Suppressor macrophage treated with lipopolysaccharide for 4 hours (primary cell): ENCODE data around the gene SPG7.

Experiments used
- DNase-seq: peaks from one replicate; pipeline ENCODE4 v3.0.0-alpha.2; 2020

SPG7 gene

DNA sequence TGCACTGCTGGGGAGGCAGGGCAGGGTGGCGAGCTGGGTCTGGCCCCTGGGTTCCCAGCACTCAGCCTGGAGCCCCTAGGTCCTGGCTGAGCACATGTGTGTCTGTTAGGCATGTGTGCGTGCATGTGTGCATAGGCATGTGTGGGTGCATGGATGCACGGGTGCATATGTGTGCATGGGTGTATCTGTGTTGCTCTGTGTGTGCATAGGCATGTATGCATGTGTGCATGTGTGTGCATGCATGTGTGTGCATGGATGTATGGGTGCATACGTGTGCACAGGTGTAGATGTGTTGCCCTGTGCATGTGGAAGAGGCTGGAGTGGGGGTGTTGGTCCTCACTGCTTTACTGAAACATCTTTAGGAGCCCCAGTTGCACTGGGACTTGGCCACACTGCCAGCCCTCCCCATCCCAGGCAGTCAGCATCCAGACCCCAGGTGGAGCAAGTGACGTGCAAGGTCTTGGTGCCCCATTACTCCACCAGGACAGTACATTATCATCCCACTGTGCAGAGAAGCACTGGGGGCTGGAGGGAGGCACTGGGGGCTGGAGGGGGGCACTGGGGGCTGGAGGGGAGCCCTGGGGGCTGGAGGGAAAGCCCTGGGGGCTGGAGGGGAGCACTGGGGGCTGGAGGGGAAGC is 94.9 kb downstream of the SPG7 start:
- DNase-seq, result no peak

DNA sequence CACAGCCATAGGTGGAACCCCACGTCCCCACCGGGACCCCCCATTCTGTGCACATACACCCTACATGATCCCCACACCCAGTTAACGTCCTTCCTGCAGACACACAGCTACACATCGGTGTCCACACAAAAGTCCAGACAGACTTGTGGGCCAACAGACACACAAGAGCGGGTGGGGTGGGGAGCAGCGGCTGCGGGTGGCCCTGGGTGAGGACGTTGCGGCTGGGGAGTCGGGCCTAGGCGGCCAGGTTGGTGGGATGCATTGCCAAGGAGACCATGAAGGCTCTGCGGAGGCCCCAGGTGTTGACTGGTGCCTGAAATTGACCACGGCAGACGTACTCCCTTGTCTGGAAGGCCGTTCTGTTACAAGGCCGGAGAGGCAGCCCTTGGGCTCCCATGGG is 96.6 kb downstream of the SPG7 start:
- no peak for DNase-seq

DNA sequence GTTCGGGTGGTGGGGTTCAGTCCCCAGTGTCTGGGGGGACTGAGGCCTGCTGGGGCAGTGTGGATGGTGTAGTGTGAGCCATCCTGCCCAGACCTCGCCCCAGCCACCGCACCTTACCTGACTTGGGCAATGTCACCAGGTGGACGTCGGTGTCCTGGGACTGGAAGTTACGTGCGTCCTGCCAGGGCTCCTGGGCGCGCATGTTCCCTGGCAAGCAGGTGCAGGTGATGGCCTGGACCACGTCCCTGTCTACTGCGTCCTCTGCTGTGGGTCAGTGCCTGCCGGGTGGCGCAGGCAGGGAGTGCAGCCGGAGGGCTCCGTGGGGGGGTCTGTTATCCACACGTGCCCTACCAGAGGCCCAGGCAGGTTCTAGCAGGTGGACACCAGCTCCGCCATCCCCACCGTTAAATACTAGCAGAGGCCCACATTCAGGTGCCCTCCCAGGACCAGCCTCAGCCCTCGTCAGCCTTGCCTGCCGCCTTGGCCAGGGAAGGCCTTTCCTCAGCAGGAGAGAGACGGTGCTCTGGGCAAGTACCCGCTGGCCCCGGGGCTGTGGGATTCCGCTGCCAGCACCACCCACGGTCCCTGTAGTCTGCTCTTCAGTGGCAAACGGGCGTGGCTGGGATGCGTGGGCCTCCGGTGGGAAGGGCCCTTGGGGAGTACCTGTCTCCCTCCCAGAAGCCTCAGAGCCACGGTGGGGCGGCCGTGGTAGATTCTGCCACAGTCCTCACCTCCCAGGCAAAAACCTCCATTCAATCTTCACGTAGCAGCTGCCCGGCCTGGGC is 97.2 kb downstream of the SPG7 start:
- DNase-seq, result no peak

DNA sequence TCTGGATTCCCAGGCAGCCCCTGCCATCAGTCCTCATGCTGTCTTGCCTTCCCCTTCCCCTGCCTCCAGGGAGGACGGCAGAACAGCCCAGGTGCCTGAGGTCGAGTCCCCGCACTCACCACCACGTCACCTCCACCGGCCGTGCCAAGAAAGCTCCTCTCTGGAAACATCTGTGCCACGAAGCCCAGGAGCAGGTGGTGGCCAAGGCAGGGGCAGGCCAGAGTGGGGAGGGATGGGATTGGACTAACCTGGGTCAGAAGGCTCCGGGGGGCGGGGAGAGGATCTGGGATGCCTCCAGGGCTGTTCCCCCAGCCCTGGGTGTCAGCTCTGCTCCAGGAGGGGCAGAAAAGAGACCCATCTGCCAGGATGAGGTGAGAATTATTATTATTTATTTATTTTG is 97.8 kb downstream of the SPG7 start:
- no peak for DNase-seq
